WERI-Rb-1 (cell line): ENCODE results near the gene IL15.
"Not testable (repeated sequence)": the region's sequence is repeated elsewhere in the genome, so short reads cannot be mapped to it uniquely, and the experiment has no call there.

ENCODE experiments used
- DNase-seq: peaks from one replicate; pipeline ENCODE4 v3.0.0-alpha.2; 2020
- H3K27ac ChIP-seq: fragments of 250-450 bp; sonication (Bioruptor Pico); 2 replicates; pipeline ENCODE4 v1.5.1; 2020; ENCODE audit warnings: mild to moderate bottlenecking, moderate library complexity
- H3K27me3 ChIP-seq: fragments of 250-450 bp; sonication (Bioruptor Pico); 2 replicates; pipeline ENCODE4 v1.5.1; 2021; ENCODE audit warnings: mild to moderate bottlenecking, low read depth, moderate library complexity; ENCODE audit not compliant: insufficient read depth, severe bottlenecking
- H3K36me3 ChIP-seq: fragments of 250-450 bp; sonication (Bioruptor Pico); 2 replicates; pipeline ENCODE4 v1.5.1; 2020; ENCODE audit warnings: mild to moderate bottlenecking, moderate library complexity
- H3K4me3 ChIP-seq: 2 replicates; pipeline ENCODE4 v1.5.1; 2011; ENCODE audit warnings: low read depth, mild to moderate bottlenecking, control low read depth, low read length
- H3K9me3 ChIP-seq: fragments of 250-450 bp; sonication (Bioruptor Pico); 2 replicates; pipeline ENCODE4 v1.5.1; 2021; ENCODE audit warnings: mild to moderate bottlenecking, moderate library complexity; ENCODE audit not compliant: severe bottlenecking
- CTCF ChIP-seq: IDR thresholded peaks from 2 replicates; pipeline ENCODE4 v1.5.1; 2011; ENCODE audit warnings: low read depth, mild to moderate bottlenecking, control low read depth, inconsistent platforms, low read length

Gene IL15

GRCh38 chr4:141609243-141609642 is 27.1 kb upstream of the IL15 start:
- no peak overlapping the region for H3K27ac ChIP-seq
- H3K36me3 ChIP-seq, result no peaks in the 10 kb centered on the region
- no peak for TF ChIP-seq CTCF
- H3K4me3 ChIP-seq, result no peak overlapping the region
- DNase-seq, result no peak
- H3K9me3 ChIP-seq, result no peaks in the 10 kb centered on the region
- no peaks in the 10 kb centered on the region for H3K27me3 ChIP-seq

GRCh38 chr4:141610365-141610764 is 26.0 kb upstream of the IL15 start:
- Histone ChIP-seq H3K27me3 (no peaks in the 10 kb centered on the region), H3K9me3 (no peaks in the 10 kb centered on the region), H3K4me3 (no peak overlapping the region), H3K27ac (no peak overlapping the region), H3K36me3 (no peaks in the 10 kb centered on the region)
- no peak for TF ChIP-seq CTCF
- DNase-seq, result no peak

GRCh38 chr4:141614878-141615586 is 21.4 kb upstream of the IL15 start:
- Histone ChIP-seq H3K27me3 (no peaks in the 10 kb centered on the region), H3K36me3 (no peaks in the 10 kb centered on the region), H3K27ac (no peak overlapping the region), H3K9me3 (peaks cover 2% of the 10 kb centered on the region), H3K4me3 (no peak overlapping the region)
- no peak for DNase-seq
- no peak for TF ChIP-seq CTCF

- H3K4me3 ChIP-seq, H3K27me3 ChIP-seq, H3K36me3 ChIP-seq, H3K9me3 ChIP-seq, DNase-seq, H3K27ac ChIP-seq: not testable (repeated sequence)
These were observed 20.8 kb upstream of the IL15 start for GRCh38 chr4:141615587-141615918.

- DNase-seq, result no peak
- Histone ChIP-seq H3K27ac (no peak overlapping the region), H3K27me3 (no peaks in the 10 kb centered on the region), H3K36me3 (no peaks in the 10 kb centered on the region), H3K9me3 (peaks cover 2% of the 10 kb centered on the region), H3K4me3 (no peak overlapping the region)
- TF ChIP-seq CTCF, result no peak
These were observed 15.7 kb upstream of the IL15 start for GRCh38 chr4:141620715-141621114.

- Histone ChIP-seq H3K27me3 (no peaks in the 10 kb centered on the region), H3K36me3 (no peaks in the 10 kb centered on the region), H3K4me3 (no peak overlapping the region), H3K9me3 (no peaks in the 10 kb centered on the region), H3K27ac (no peak overlapping the region)
- no peak for DNase-seq
- no peak for TF ChIP-seq CTCF
These were observed 11.4 kb upstream of the IL15 start for GRCh38 chr4:141625023-141625422.
